GM19099 (cell line): ENCODE results near the gene EPB41L4B.

Experiments used
- POLR2A ChIP-seq: IDR thresholded peaks from 3 replicates; pipeline ENCODE4 v1.6.1; 2011; ENCODE audit warnings: low read depth; ENCODE audit not compliant: insufficient read length; ENCODE audit errors: extremely low read depth

The EPB41L4B gene

GRCh38 chr9:109269081-109269480, 51.8 kb downstream of the EPB41L4B start:
- TF ChIP-seq POLR2A: no peak

DNA sequence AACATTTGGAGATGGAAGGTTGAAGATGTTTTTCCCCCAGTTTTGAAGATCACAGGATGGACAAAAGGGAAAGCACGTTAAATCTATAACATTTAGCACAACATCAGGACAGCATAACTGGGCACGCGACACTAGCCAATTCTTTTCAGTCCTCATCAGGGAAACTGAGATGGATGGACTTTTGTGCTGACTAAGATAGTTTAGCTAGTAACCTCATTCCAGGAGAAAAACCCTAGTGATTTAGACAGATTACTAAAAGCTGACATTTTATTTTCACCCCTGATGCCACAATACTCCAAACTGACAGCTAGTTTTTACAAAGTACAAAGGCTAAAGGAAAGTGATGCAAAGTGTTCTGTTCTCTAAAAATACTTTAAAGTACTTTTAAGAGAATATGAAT, 53.3 kb downstream of the EPB41L4B start:
- no peak for TF ChIP-seq POLR2A

DNA sequence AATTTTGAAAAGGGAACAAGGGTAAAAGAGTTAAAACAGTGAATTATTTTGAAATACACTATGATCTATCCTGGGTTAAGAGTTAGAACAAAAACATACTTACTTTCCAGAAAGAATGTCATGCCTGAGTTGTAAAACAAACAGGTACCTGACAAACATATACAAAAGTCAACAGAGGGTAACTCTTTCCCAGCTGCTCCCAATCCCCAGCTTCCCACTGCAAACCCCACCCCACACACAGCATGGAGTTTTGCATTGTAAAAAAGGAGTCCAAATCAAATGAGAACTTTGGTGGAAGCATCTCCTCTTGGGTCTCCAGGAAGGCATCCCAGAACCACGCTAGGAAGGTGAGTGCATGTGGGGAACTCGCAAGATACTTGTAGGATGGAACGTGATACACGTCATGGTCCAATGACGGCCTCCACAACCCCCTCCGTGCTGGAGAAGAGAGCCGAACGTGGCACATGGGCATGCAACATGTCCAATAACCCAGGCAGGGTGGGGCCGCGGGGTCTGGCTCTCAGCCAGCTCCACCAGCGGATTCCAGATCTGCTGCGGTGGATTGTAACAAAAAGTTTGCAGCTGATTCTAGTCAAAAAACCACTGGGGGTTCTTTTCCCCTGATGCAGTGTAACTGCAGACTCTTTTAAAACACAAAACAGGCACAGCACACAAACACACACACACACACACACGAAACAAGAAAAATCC, 55.8 kb downstream of the EPB41L4B start:
- TF ChIP-seq POLR2A: no peak

GRCh38 chr9:109263358-109263757, 57.5 kb downstream of the EPB41L4B start:
- TF ChIP-seq POLR2A: no peak

- no peak for TF ChIP-seq POLR2A
Observed at GRCh38 chr9:109258481-109259302, 62.2 kb downstream of the EPB41L4B start.

GRCh38 chr9:109256336-109256735, 64.5 kb downstream of the EPB41L4B start:
- TF ChIP-seq POLR2A: no peak

DNA sequence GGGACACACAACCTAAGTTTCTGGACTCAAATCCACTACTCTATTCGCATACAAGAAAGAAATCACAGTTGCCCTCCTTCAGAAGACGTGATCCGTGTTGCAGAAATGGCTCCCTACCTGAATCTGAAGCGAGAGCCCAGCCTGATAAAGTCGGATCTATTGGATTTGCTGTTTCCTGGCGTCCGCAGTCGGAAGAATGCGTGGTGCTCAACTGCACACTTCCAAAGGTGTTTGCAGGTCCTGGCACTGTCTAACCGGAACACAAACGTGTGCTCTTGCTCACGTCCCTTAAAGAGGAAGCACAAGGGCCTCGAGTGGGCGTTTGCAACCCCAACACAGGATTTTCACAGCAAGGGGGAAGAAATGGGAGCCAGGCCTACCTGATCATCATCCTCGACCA, 65.5 kb downstream of the EPB41L4B start:
- TF ChIP-seq POLR2A: no peak

DNA sequence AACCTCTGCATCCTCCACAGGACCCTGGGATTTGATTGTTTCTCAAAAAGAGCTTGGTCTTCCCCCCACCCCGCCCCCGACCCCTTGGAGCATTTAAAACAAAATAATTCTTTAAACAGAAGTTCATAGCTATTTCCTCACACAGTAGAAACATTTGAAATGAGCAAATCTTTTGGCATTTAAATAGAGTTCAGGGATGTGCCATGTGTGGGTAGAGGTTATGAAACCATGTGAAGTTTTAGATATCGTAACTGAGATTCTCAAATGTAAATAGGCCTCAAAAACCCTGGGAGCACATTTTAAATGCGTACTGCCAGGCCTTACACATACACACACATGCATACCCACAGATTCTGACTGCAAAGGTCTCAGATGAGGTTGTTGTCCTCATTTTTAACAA, 66.5 kb downstream of the EPB41L4B start:
- no peak for TF ChIP-seq POLR2A

GRCh38 chr9:109253637-109254284, 67.1 kb downstream of the EPB41L4B start:
- TF ChIP-seq POLR2A: no peak

DNA sequence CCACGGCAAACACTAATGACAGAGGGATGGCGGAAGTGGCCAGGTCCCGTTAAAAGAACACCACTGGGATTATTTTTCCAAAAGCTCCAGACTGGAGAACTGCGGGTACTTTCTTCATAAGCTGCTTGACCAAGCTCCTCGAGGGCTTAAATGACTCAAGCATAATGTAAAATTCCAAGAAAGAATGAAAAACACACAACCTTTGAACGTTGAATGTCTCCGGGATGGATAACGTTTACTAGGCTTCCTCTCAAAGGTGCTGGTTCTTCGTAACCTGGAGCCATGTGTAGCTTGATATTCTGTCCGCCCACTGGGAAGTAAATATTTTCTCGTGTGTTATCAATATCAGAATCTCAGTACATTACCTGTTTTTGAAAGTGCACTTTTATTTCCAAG, 67.6 kb downstream of the EPB41L4B start:
- TF ChIP-seq POLR2A: no peak

- no peak for TF ChIP-seq POLR2A
Observed at GRCh38 chr9:109252291-109252690, 68.6 kb downstream of the EPB41L4B start.

DNA sequence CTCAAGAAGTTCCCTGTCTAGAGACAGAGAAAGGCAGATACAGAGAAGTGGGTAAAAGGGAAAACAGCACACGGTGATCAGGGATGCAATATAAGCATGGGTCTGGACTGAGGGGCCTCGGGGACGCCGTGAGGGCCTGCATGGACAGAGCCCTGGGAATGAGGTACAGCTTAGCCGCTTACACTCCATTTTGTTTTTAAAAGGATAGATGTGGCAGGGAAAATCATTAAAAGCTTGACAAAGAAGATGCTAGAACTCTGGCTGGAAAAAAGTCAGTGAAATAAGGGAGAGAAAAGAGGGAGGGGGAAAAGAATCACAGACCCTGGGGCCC, 69.1 kb downstream of the EPB41L4B start:
- TF ChIP-seq POLR2A: no peak

DNA sequence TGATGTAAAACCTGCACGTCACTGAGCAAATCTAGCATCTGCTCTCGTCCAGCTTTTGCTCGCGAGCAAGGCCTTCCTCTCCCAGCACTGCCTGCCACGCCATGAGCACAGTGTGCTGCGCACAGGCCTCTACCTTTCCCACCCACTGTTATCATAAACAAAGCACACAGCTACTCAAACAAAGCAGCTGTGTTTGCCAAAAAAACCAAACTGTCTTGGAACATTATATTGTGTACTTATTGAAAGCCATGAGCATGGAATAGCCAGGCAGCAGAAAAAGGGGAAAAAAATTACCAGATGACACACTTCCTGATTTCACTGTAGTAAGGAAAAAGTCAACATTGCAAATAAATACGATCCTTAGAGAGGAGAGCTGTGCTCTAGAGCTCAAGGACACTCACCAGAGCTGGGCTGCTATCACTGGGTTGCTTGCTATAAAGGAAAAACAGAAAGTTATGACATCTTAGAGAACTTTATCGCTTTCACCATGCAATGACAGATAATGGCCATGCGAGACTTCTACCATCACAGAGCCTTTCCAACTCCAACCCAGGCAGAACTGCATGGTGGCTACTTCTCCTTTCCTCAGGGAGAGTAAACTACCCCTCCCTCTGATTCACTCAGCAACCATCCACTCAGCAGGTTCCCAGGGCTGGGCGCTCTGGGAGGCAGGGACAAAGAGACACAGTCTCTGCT, 69.6 kb downstream of the EPB41L4B start:
- TF ChIP-seq POLR2A: no peak

GRCh38 chr9:109250771-109251079, 70.1 kb downstream of the EPB41L4B start:
- no peak for TF ChIP-seq POLR2A

- TF ChIP-seq POLR2A: no peak
Observed at GRCh38 chr9:109250311-109250741, 70.5 kb downstream of the EPB41L4B start.
